Chondrocyte (in vitro differentiated cells): ENCODE results near the gene EPB41. TPM values are rescaled to one million over a fixed set of nuclear protein-coding genes. Genes with fewer than 3 reads are reported as not detected.

Experiments
- DNase-seq: peaks from one replicate; pipeline ENCODE4 v3.0.0; 2021; ENCODE audit warnings: mixed read lengths, low spot score
- H3K27ac Mint-ChIP-seq: one replicate; pipeline ENCODE4 v1.8.0; 2021; ENCODE audit warnings: mild to moderate bottlenecking, moderate library complexity, mixed read lengths; ENCODE audit not compliant: unreplicated experiment
- H3K27me3 Mint-ChIP-seq: 2 replicates; pipeline ENCODE4 v1.8.0; 2021; ENCODE audit warnings: low read depth, mixed read lengths
- H3K36me3 Mint-ChIP-seq: 2 replicates; pipeline ENCODE4 v1.8.0; 2021; ENCODE audit warnings: low read depth, mixed read lengths
- H3K4me1 Mint-ChIP-seq: 2 replicates; pipeline ENCODE4 v1.8.0; 2021; ENCODE audit warnings: low read depth, mild to moderate bottlenecking, mixed read lengths
- H3K4me3 Mint-ChIP-seq: one replicate; pipeline ENCODE4 v1.8.0; 2021; ENCODE audit warnings: mild to moderate bottlenecking, moderate library complexity, mixed read lengths; ENCODE audit not compliant: unreplicated experiment
- H3K9me3 Mint-ChIP-seq: 2 replicates; pipeline ENCODE4 v1.8.0; 2021; ENCODE audit warnings: low read depth, mixed read lengths
- total RNA-seq: library from RNA; stranded (reverse); gene quantifications from 3 replicates; pipeline ENCODE4 v1.2.1, GENCODE V29; 2021
- TF ChIP-seq, protein P1 (sequence below): fragments of 200-600 bp; sonication (generic); IDR thresholded peaks from 2 replicates; pipeline ENCODE4 v1.5.0; 2021; ENCODE audit warnings: antibody characterized with exemption, mild to moderate bottlenecking, moderate library complexity

EPB41 gene
- total RNA-seq, 1 donor from 2014 or later = 17.7 TPM

DNA sequence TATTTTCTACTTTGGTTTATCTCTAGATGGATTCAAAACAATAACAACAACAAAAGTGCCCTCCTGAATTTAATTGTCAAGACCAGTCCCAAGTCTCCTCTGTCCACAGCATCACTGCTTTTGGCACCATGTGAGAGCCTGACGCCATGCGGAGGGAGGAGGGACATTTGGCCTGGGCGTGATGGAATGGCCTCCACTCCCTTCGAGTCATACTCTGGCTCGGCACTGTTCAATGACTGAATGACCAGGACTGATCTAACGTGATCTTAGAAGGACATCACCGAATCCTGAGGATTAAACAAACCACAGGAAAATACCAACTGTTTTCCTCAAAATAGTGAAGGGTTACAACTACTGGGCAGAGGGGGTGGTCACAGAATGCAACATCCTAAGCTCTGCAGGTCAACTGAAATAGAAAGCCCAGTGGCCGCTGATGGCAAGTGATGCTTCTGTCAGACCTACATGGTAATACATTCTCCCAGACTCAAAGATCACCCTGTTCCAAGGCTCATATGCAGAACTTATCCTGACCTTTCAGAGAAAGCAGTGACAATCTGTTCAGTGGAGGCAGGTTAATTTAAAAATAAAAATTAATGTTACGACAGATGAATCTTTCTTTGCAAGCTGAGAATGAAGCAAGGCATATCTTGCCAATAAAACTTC, 248.2 kb downstream of the EPB41 start:
- Mint-ChIP-seq H3K4me3 (no peak overlapping the region), H3K36me3 (peaks cover 26% of the 10 kb centered on the region), H3K27ac (no peak overlapping the region), H3K9me3 (no peaks in the 10 kb centered on the region), H3K4me1 (peaks cover 11% of the 10 kb centered on the region), H3K27me3 (no peaks in the 10 kb centered on the region)
- TF ChIP-seq, protein P1, sequence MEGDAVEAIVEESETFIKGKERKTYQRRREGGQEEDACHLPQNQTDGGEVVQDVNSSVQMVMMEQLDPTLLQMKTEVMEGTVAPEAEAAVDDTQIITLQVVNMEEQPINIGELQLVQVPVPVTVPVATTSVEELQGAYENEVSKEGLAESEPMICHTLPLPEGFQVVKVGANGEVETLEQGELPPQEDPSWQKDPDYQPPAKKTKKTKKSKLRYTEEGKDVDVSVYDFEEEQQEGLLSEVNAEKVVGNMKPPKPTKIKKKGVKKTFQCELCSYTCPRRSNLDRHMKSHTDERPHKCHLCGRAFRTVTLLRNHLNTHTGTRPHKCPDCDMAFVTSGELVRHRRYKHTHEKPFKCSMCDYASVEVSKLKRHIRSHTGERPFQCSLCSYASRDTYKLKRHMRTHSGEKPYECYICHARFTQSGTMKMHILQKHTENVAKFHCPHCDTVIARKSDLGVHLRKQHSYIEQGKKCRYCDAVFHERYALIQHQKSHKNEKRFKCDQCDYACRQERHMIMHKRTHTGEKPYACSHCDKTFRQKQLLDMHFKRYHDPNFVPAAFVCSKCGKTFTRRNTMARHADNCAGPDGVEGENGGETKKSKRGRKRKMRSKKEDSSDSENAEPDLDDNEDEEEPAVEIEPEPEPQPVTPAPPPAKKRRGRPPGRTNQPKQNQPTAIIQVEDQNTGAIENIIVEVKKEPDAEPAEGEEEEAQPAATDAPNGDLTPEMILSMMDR = no peak
- no peak for DNase-seq

DNA sequence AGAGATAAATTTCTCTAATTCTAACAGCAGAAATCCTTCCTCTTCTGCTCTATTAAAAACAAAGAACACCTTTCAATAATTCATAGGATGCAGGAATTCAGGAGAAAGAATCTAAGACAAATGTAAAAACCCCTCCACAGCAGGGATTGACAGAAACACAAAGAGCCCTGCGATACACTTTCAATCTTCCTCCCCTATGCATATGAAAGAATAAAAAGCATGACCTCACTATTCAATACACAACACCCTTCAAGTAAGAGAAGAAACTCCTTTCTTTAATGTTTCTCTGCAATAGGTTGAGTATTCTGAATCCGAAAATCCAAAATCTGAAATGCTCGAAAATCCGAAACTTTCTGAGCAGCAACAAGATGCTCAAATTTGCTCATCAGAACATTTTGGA, 250.2 kb downstream of the EPB41 start:
- Mint-ChIP-seq H3K27ac (no peak overlapping the region), H3K4me3 (no peak overlapping the region), H3K36me3 (peaks cover 16% of the 10 kb centered on the region), H3K9me3 (no peaks in the 10 kb centered on the region), H3K4me1 (peaks cover 17% of the 10 kb centered on the region), H3K27me3 (no peaks in the 10 kb centered on the region)
- TF ChIP-seq, protein P1 = no peak
- DNase-seq = no peak

DNA sequence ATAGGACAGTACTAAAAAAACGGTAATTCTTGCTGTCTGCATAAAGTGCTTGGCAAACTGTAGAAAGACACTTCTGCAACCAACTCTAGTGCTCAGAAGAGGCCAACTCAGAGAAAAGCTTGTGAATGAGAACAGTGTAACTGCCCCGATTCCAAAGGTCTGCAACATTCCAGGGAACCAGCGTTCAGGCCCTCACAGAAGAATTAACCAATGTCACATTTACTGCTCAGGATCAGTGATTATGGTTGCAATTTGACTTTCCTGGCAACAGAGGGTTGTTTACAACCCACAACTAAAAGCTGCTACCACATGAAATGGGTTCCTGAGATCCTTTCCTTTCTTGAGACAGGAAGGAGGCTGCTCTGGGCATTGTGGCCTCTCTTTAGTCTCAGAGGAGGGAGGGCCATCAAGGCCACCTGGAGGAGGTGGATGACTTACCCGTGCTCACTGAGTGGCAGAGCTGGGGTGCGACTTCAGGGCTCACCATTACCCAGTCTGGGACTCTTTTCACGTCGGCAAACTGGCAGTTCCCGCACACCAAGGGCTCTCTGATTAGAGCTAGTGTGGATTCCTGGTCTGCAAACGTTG, 252.0 kb downstream of the EPB41 start:
- no peak for DNase-seq
- H3K27me3 Mint-ChIP-seq = no peaks in the 10 kb centered on the region
- TF ChIP-seq, protein P1 = no peak
- H3K27ac Mint-ChIP-seq = no peak overlapping the region
- no peaks in the 10 kb centered on the region for H3K9me3 Mint-ChIP-seq
- no peak overlapping the region for H3K4me3 Mint-ChIP-seq
- peaks cover 11% of the 10 kb centered on the region for H3K36me3 Mint-ChIP-seq
- H3K4me1 Mint-ChIP-seq = peaks cover 35% of the 10 kb centered on the region

DNA sequence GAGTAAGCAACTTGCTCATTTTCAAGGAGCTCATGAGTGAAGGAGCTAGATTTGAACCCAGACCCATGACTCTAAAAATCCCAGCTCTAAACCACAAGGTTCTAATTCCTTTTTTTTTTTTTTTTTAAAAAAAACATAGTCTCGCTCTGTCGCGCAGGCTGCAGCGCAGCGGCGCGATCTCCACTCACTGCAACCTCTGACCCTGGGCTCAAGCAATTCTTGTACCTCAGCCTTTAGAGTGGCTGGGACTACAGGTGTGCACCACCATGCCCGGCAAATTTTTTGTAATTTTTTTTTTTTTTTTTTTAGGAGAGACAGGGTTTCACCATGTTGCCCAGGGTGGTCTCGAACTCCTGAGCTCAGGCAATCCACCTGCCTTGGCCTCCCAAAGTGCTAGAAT, 253.5 kb downstream of the EPB41 start:
- Mint-ChIP-seq H3K9me3 (no peaks in the 10 kb centered on the region), H3K4me1 (peaks cover 39% of the 10 kb centered on the region), H3K27ac (no peak overlapping the region), H3K36me3 (peaks cover 13% of the 10 kb centered on the region), H3K4me3 (no peak overlapping the region), H3K27me3 (no peaks in the 10 kb centered on the region)
- TF ChIP-seq, protein P1 = no peak
- DNase-seq = no peak

Other genes starting within 250 kb of the EPB41 start
- 10.9 to 12.6 TPM (median 12.4 TPM) in 3 replicates for gene GMEB1, start 245.8 kb upstream of the EPB41 start, total RNA-seq
- gene YTHDF2, start 177.6 kb upstream of the EPB41 start, total RNA-seq = 56.5 to 68.8 TPM (median 62.0 TPM) in 3 replicates
- 0.10 to 0.22 TPM (median 0.15 TPM) in 3 replicates for gene OPRD1, start 102.4 kb upstream of the EPB41 start, total RNA-seq
- gene TMEM200B, start 209.3 kb downstream of the EPB41 start, total RNA-seq = 11.7 to 15.4 TPM (median 13.8 TPM) in 3 replicates